Activated T-helper 1 cell treated with anti-CD3 and anti-CD28 coated beads, Interleukin-12 subunit alpha, Interleukin-12 subunit beta, Interleukin-2, Interleukin-4 antibody, amounts not matched to agents 30 ng/mL and 10 ng/mL and 1 ng/mL, durations not matched to agents 14 hours and 24 hours and 36 hours (primary cell): ENCODE data around the gene GABBR2. TPM values are rescaled to one million over a fixed set of nuclear protein-coding genes. Genes with fewer than 3 reads are reported as not detected.

Source experiments
- DNase-seq: peaks from one replicate; pipeline ENCODE4 v3.0.0; 2021; ENCODE audit warnings: low spot score
- H3K27ac Mint-ChIP-seq: one replicate; pipeline ENCODE4 v1.8.0; 2021; ENCODE audit warnings: mild to moderate bottlenecking, mixed read lengths
- H3K27me3 Mint-ChIP-seq: one replicate; pipeline ENCODE4 v1.8.0; 2022; ENCODE audit warnings: mild to moderate bottlenecking, moderate library complexity, mixed read lengths; ENCODE audit not compliant: insufficient read depth
- H3K36me3 Mint-ChIP-seq: one replicate; pipeline ENCODE4 v1.8.0; 2021; ENCODE audit warnings: low read depth, mixed read lengths
- H3K4me1 Mint-ChIP-seq: one replicate; pipeline ENCODE4 v1.8.0; 2021; ENCODE audit warnings: low read depth, mixed read lengths
- H3K4me3 Mint-ChIP-seq: one replicate; pipeline ENCODE4 v1.8.0; 2021; ENCODE audit warnings: mild to moderate bottlenecking, moderate library complexity, mixed read lengths
- H3K9me3 Mint-ChIP-seq: one replicate; pipeline ENCODE4 v1.8.0; 2021; ENCODE audit warnings: mixed read lengths
- intact Hi-C: fragments of 100-400 bp; cut with micrococcal nuclease; formaldehyde crosslinking; loops from one replicate; pipeline ENCODE4 v1.15.1; 2024
- total RNA-seq: library from RNA; stranded (reverse); gene quantifications from 2 replicates; pipeline ENCODE4 v1.2.3, GENCODE V29; 2022

GABBR2 gene
- total RNA-seq, 1 donor from 2014 or later: not detected

DNA sequence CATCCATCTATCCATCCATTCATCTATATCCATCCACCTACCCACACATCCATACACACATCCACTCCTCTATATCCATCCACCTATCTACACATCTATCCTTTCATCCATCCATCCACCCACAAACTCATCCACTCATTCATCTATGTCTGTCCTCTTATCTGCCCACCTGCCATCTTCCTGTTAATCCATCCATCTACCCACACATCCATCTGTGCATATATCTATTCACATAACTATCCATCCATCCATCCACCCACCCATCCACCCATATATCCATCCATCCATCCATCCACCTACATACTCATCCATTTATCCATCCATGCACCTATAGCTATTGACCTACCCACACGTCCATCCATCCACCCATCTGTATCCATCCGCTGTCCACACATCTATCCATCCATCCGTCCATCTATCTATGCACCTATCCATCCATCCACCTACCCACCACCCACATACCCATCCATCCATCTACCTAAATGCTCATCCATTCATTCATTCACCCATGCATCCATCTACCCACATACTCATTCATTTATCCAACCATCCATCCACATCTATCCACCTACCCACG, 271.2 kb downstream of the GABBR2 start:
- no peak overlapping the region for H3K4me3 Mint-ChIP-seq
- H3K9me3 Mint-ChIP-seq: no peaks in the 10 kb centered on the region
- H3K27ac Mint-ChIP-seq: no peak overlapping the region
- H3K27me3 Mint-ChIP-seq: peaks cover 4% of the 10 kb centered on the region
- no peak for DNase-seq
- H3K4me1 Mint-ChIP-seq: no peaks in the 10 kb centered on the region
- no peaks in the 10 kb centered on the region for H3K36me3 Mint-ChIP-seq
- intact Hi-C loops: no loop called here

DNA sequence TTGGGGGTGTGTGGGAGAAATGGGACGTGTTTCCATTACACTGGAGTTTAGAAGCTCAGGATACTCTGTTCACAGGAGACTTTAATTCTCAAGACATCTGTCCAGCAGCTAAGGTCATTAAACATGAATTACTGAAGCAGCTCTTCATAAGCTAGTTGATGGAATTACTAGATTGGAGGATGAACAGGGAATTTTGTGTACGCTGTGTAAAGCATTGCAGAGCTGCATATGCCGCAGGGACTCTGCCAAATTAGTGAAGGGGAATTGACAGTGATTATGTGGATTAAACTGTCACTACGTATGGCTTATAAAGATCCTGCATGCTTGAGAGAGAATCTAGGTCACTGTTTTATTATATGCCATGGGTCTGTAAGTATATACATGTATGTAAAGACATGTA, 275.8 kb downstream of the GABBR2 start:
- no peaks in the 10 kb centered on the region for H3K27me3 Mint-ChIP-seq

GRCh38 chr9:98432134-98432533, 276.6 kb downstream of the GABBR2 start:
- no peak for DNase-seq
- Mint-ChIP-seq H3K4me1 (no peaks in the 10 kb centered on the region), H3K27me3 (no peaks in the 10 kb centered on the region), H3K4me3 (no peak overlapping the region), H3K36me3 (no peaks in the 10 kb centered on the region), H3K27ac (no peak overlapping the region), H3K9me3 (no peaks in the 10 kb centered on the region)
- intact Hi-C loops: no loop called here

More for the DNA sequence above, 275.8 kb downstream of the GABBR2 start:
- no peak overlapping the region for H3K27ac Mint-ChIP-seq
- H3K4me1 Mint-ChIP-seq: no peaks in the 10 kb centered on the region
- H3K4me3 Mint-ChIP-seq: no peak overlapping the region
- H3K9me3 Mint-ChIP-seq: no peaks in the 10 kb centered on the region
- DNase-seq: no peak
- no peaks in the 10 kb centered on the region for H3K36me3 Mint-ChIP-seq
- intact Hi-C loops: no loop called here

DNA sequence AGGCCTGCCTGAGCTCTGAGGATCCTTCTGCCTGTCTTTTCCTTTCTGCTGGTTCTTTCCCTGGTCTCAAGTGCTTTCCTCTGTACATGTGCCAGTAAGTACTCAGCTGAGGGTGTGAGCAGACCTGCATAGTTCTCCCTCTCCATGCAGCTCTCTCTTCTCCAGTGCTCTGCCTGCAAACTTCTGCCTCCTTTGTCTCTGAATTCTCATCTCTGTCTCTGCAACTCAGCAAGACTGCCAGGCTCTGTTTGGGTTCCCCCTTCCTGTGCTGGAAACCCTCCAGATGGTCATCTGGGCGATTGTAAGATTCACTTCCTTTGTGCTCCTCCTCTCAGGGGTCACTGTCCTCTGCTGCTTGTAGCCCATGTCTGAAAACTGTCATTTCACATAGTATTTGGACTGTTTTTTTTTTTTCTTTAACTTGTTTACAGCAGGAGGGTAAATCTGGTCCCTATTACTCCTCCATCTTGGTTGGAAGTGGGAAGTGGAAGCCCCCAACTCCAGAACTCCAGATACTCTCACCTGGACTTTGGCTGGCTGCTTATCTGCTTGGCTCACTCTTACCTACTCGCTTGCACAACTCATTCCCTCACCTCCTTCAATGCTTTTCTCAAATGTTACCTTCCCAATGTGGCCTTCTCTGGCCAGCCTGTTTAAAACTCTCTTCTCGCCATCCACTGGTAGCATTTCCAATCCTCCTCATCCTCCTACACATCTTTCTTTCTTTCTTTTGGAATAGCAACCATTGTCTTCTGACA, 278.0 kb downstream of the GABBR2 start:
- Mint-ChIP-seq H3K36me3 (no peaks in the 10 kb centered on the region), H3K9me3 (no peaks in the 10 kb centered on the region)

DNA sequence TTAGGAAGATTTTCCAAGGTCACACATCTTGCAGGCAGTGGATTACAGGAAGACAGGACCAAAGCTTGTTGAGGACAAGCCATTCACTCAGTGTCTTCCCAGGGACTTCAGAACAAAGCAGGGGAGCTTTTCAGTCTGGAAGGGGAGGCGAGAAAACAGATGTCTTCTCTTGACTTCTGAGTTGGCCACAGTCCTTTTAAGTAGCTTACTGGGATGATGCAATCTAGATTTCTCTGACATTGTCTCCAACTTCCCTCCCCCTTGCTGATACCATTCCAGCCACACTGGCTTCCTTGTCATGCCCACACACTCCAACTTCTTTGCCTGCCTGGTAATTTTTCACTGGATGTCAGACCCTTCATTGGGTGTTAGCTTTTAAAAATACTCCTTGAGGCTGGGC, 279.1 kb downstream of the GABBR2 start:
- intact Hi-C loops: no loop called here
- no peaks in the 10 kb centered on the region for H3K36me3 Mint-ChIP-seq
- no peak overlapping the region for H3K27ac Mint-ChIP-seq

More for the DNA sequence above, 278.0 kb downstream of the GABBR2 start:
- no peak overlapping the region for H3K27ac Mint-ChIP-seq
- no peak for DNase-seq
- no peaks in the 10 kb centered on the region for H3K27me3 Mint-ChIP-seq
- no peak overlapping the region for H3K4me3 Mint-ChIP-seq
- no peaks in the 10 kb centered on the region for H3K4me1 Mint-ChIP-seq
- intact Hi-C loops: no loop called here

GRCh38 chr9:98428454-98428853, 280.3 kb downstream of the GABBR2 start:
- Mint-ChIP-seq H3K9me3 (no peaks in the 10 kb centered on the region), H3K36me3 (no peaks in the 10 kb centered on the region), H3K27ac (no peak overlapping the region), H3K4me1 (no peaks in the 10 kb centered on the region), H3K27me3 (no peaks in the 10 kb centered on the region), H3K4me3 (no peak overlapping the region)
- DNase-seq: no peak
- intact Hi-C loops: no loop called here

More for the DNA sequence above, 279.1 kb downstream of the GABBR2 start:
- no peak for DNase-seq
- H3K9me3 Mint-ChIP-seq: no peaks in the 10 kb centered on the region
- no peaks in the 10 kb centered on the region for H3K27me3 Mint-ChIP-seq
- no peak overlapping the region for H3K4me3 Mint-ChIP-seq
- no peaks in the 10 kb centered on the region for H3K4me1 Mint-ChIP-seq

- DNase-seq: no peak
- Mint-ChIP-seq H3K27ac (no peak overlapping the region), H3K27me3 (no peaks in the 10 kb centered on the region), H3K9me3 (no peaks in the 10 kb centered on the region), H3K4me1 (no peaks in the 10 kb centered on the region), H3K36me3 (no peaks in the 10 kb centered on the region), H3K4me3 (no peak overlapping the region)
- intact Hi-C loops: no loop called here
Measured at GRCh38 chr9:98427491-98427890, 281.2 kb downstream of the GABBR2 start.

GRCh38 chr9:98425079-98425478, 283.7 kb downstream of the GABBR2 start:
- H3K4me1 Mint-ChIP-seq: no peaks in the 10 kb centered on the region
- intact Hi-C loops: no loop called here

GRCh38 chr9:98419260-98419603, 289.5 kb downstream of the GABBR2 start:
- H3K4me3 Mint-ChIP-seq: no peak overlapping the region
- H3K4me1 Mint-ChIP-seq: no peaks in the 10 kb centered on the region
- no peaks in the 10 kb centered on the region for H3K36me3 Mint-ChIP-seq
- intact Hi-C loops: no loop called here
- no peak overlapping the region for H3K27ac Mint-ChIP-seq
- H3K27me3 Mint-ChIP-seq: no peaks in the 10 kb centered on the region
- H3K9me3 Mint-ChIP-seq: no peaks in the 10 kb centered on the region
- no peak for DNase-seq

More at GRCh38 chr9:98425079-98425478, 283.7 kb downstream of the GABBR2 start:
- Mint-ChIP-seq H3K27me3 (no peaks in the 10 kb centered on the region), H3K36me3 (no peaks in the 10 kb centered on the region), H3K4me3 (no peak overlapping the region), H3K27ac (no peak overlapping the region), H3K9me3 (no peaks in the 10 kb centered on the region)
- no peak for DNase-seq

- Mint-ChIP-seq H3K4me3 (no peak overlapping the region), H3K4me1 (no peaks in the 10 kb centered on the region), H3K27me3 (no peaks in the 10 kb centered on the region), H3K27ac (no peak overlapping the region), H3K9me3 (no peaks in the 10 kb centered on the region), H3K36me3 (no peaks in the 10 kb centered on the region)
- intact Hi-C loops: no loop called here
- DNase-seq: no peak
Measured at GRCh38 chr9:98418578-98419259, 290.0 kb downstream of the GABBR2 start.

DNA sequence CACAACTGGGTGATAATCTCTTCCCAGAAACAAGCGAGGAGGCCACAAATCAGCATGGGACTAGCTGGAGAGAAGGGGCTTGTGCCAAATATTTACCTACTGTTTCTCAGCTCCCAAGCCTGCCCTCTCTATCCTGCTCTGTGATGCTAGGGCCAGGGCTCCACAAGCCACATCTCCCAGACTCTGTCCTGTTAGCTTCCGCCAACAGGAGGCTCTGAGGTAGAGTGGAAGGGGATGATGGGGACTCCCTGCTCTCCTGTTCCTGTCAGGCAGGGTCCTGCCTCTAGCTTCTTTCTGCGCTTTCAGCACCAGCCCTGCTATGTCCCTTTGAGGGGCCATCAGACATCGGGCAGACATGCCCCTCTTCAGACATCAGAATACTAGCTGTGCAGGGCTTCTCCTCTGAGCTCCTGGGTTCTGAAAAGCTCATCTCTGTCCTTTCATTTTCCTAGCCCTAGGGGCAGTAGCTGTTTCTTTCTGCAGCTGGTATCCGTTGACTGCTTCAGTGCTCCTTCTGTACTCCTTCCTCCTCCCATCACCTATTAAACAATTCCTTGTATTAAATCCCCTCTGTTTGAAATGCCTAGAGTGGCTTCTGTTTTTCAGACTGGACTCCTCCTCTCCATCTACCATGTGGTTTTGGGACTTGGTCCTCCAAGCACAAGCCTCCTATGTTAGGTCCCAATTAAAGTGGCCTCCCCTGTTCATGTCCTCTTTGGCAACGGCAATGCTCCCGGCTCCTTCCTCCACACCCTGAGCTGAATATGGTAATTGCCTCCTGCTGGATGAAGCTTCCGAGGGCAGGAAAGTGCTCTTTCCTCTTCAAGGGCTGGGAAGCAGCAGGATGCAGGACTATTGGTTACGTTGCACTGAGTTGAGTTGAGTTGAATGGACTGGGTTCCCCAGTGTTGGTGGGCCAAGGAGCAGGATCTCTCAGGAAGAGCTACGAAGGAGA, 292.2 kb downstream of the GABBR2 start:
- Mint-ChIP-seq H3K4me1 (no peaks in the 10 kb centered on the region), H3K36me3 (no peaks in the 10 kb centered on the region), H3K27ac (no peak overlapping the region), H3K9me3 (no peaks in the 10 kb centered on the region), H3K4me3 (no peak overlapping the region), H3K27me3 (peaks cover 5% of the 10 kb centered on the region)
- intact Hi-C loops: no loop called here
- DNase-seq: no peak

DNA sequence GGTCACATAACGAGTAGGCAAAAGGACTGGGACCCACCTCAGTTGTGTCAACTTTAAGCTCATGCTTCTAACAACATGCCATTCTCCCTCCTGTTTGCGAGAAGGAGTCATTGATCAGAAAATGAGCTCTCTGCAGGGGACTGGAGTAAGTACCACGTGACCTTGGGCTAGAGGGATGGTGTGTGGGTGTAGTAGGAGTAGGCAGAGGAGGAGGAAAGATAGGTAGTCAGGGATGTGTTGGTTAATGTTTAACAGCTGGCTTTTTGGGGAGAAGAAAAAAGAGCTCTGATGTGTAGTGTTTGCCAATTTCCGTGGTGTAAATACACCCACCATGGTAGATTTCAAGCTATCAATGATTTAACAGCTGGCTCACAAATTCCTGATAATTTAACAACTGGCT, 293.0 kb downstream of the GABBR2 start:
- H3K27ac Mint-ChIP-seq: no peak overlapping the region
- no peaks in the 10 kb centered on the region for H3K36me3 Mint-ChIP-seq
- peaks cover 3% of the 10 kb centered on the region for H3K4me1 Mint-ChIP-seq
- H3K4me3 Mint-ChIP-seq: no peak overlapping the region
- intact Hi-C loops: no loop called here
- H3K27me3 Mint-ChIP-seq: peaks cover 5% of the 10 kb centered on the region
- DNase-seq: no peak
- no peaks in the 10 kb centered on the region for H3K9me3 Mint-ChIP-seq
